Endothelial cell of umbilical vein (primary cell): ENCODE results near the gene STRN3. TPM values are rescaled to one million over a fixed set of nuclear protein-coding genes. Genes with fewer than 3 reads are reported as not detected.

ENCODE experiments used
- BruUV-seq: library from RNA; stranded (reverse); fragments of 400-500 nt; replicated peaks from 2 replicates; lab custom pipeline; 2021; lab: Mats Ljungman, UMichigan
- CTCF ChIA-PET: fragments of 300-600, 350-600 bp; sonication (Branson Sonifier 250); formaldehyde crosslinking; loops from one replicate; lab custom pipeline; 2021; ENCODE audit warnings: antibody characterized with exemption, inconsistent platforms; lab: Charles Lee
- POLR2A ChIA-PET: fragments of 300-600, 350-600 bp; sonication (Branson Sonifier 250); formaldehyde crosslinking; loops from one replicate; lab custom pipeline; 2021; ENCODE audit warnings: antibody characterized with exemption, inconsistent platforms; lab: Charles Lee
- DNase-seq: peaks from one replicate; pipeline ENCODE4 v3.0.0-alpha.2; 2011; ENCODE audit warnings: low read depth, low spot score
- FAIRE-seq: peaks from 2 replicates; lab custom pipeline; 2011; peaks lifted over from hg19 to GRCh38; lab: Jason Lieb, UNC
- H2AFZ ChIP-seq: 2 replicates; pipeline ENCODE4 v1.6.0; 2012; ENCODE audit warnings: low read depth, low read length, control low read depth, inconsistent platforms
- H3K27ac ChIP-seq: 2 replicates; pipeline ENCODE4 v1.5.1; 2011; ENCODE audit warnings: low read depth, mild to moderate bottlenecking, control low read depth, low read length, moderate library complexity; ENCODE audit not compliant: insufficient read depth
- H3K27me3 ChIP-seq, 2 experiments: 2 replicates each; pipeline versions ENCODE4 v1.6.0 to v1.6.1; 2011; ENCODE audit warnings: low read length in 2 of 2, mixed read lengths in 1 of 2; ENCODE audit not compliant: control insufficient read depth in 2 of 2, insufficient read depth in 2 of 2
- H3K36me3 ChIP-seq, 2 experiments: 2 replicates in 1 of 2; 3 replicates in 1 of 2; pipeline ENCODE4 v1.5.1; 2011; ENCODE audit warnings: low read length in 2 of 2, mild to moderate bottlenecking in 1 of 2, moderate library complexity in 1 of 2; ENCODE audit not compliant: control insufficient read depth in 2 of 2, insufficient read depth in 2 of 2; ENCODE audit errors: extremely low read depth in 1 of 2
- H3K4me1 ChIP-seq: 3 replicates; pipeline ENCODE4 v1.5.1; 2011; ENCODE audit warnings: mild to moderate bottlenecking, low read length; ENCODE audit not compliant: control insufficient read depth, insufficient read depth; ENCODE audit errors: extremely low read depth
- H3K4me2 ChIP-seq: 2 replicates; pipeline ENCODE4 v1.6.1; 2011; ENCODE audit warnings: low read length, control low read depth, mixed read lengths; ENCODE audit not compliant: insufficient read depth
- H3K4me3 ChIP-seq, 3 experiments: fragments of 200-600 bp in 1 of 3; sonication (generic), shearing (Covaris generic) in 1 of 3; replicated peaks in 1 of 3; 2 replicates each; pipeline ENCODE4 v1.5.1; 2011 to 2016; ENCODE audit warnings: control low read depth in 3 of 3, low read length in 3 of 3, mild to moderate bottlenecking in 2 of 3, inconsistent platforms in 1 of 3, low read depth in 1 of 3, moderate library complexity in 1 of 3; ENCODE audit not compliant: insufficient read depth in 1 of 3
- H3K79me2 ChIP-seq: 2 replicates; pipeline ENCODE4 v1.6.0; 2012; ENCODE audit warnings: low read length, inconsistent platforms; ENCODE audit not compliant: control insufficient read depth, insufficient read depth
- H3K9ac ChIP-seq: replicated peaks from 2 replicates; pipeline ENCODE3; 2011; ENCODE audit warnings: low read length, control low read depth; ENCODE audit not compliant: insufficient read depth; ENCODE audit errors: extremely low read depth
- H3K9me1 ChIP-seq: replicated peaks from 3 replicates; pipeline ENCODE4 v1.6.0; 2011; ENCODE audit warnings: mild to moderate bottlenecking, low read length; ENCODE audit not compliant: control insufficient read depth, insufficient read depth; ENCODE audit errors: extremely low read depth
- H3K9me3 ChIP-seq: replicated peaks from 2 replicates; pipeline ENCODE4 v1.5.1; 2012; ENCODE audit warnings: low read length, inconsistent platforms; ENCODE audit not compliant: control insufficient read depth, insufficient read depth
- H4K20me1 ChIP-seq: replicated peaks from 2 replicates; pipeline ENCODE3; 2011; ENCODE audit warnings: mild to moderate bottlenecking, low read length; ENCODE audit not compliant: control insufficient read depth, insufficient read depth; ENCODE audit errors: extremely low read depth
- EZH2 ChIP-seq: IDR thresholded peaks from 2 replicates; pipeline ENCODE4 v1.6.1; 2012; ENCODE audit warnings: borderline replicate concordance, low read depth, mild to moderate bottlenecking, moderate library complexity, low read length, inconsistent platforms; ENCODE audit not compliant: severe bottlenecking
- FOS ChIP-seq: IDR thresholded peaks from 2 replicates; pipeline ENCODE4 v1.6.1; 2011; ENCODE audit warnings: mild to moderate bottlenecking, low read length, moderate library complexity, borderline replicate concordance; ENCODE audit not compliant: insufficient read depth
- GATA2 ChIP-seq: IDR thresholded peaks from 2 replicates; pipeline ENCODE4 v1.7.0; 2011; ENCODE audit warnings: low read depth, mild to moderate bottlenecking, moderate library complexity, mixed read lengths, low read length; ENCODE audit not compliant: insufficient read length, insufficient read depth
- JUN ChIP-seq: IDR thresholded peaks from 2 replicates; pipeline ENCODE4 v1.6.1; 2011; ENCODE audit warnings: borderline replicate concordance, low read depth; ENCODE audit not compliant: insufficient read length, insufficient read depth
- MAX ChIP-seq: IDR thresholded peaks from 2 replicates; pipeline ENCODE4 v1.6.1; 2011; ENCODE audit not compliant: insufficient read depth, insufficient read length
- MYC ChIP-seq: IDR thresholded peaks from one replicate; pipeline ENCODE4 v1.6.1; 2011; ENCODE audit warnings: mild to moderate bottlenecking, low read depth, low read length
- POLR2A ChIP-seq: IDR thresholded peaks from 2 replicates; pipeline ENCODE4 v1.6.1; 2012; ENCODE audit warnings: low read depth, mild to moderate bottlenecking, control low read depth, low read length
- POLR2AphosphoS5 ChIP-seq: IDR thresholded peaks from 2 replicates; pipeline ENCODE4 v1.6.1; 2012; ENCODE audit warnings: low read depth, mild to moderate bottlenecking, control low read depth, low read length, moderate library complexity; ENCODE audit not compliant: insufficient read depth
- dilution Hi-C: fragments of 300-500 bp; cut with MboI; formaldehyde crosslinking; loops from one replicate; pipeline ENCODE4 v1.15.0; 2019; ENCODE audit warnings: low sequenced_read_pairs; ENCODE audit not compliant: extremely low pct_ligation_motif_present
- intact Hi-C: fragments of 100-400 bp; cut with micrococcal nuclease; formaldehyde crosslinking; loops from one replicate; pipeline ENCODE4 v1.10.0; 2022
- polyA plus RNA-seq, 4 experiments: library from polyadenylated mRNA; depleted of rRNA in 3 of 4; stranded (reverse) in 3 of 4; unstranded in 1 of 4; fragments of >200 nt; gene quantifications; 2 replicates each; pipeline versions ENCODE4 v1.2.1 to v1.2.3, GENCODE V29; 2011 to 2012; ENCODE audit warnings: missing spikeins in 1 of 4
- total RNA-seq: library from RNA; stranded (reverse); gene quantifications from 2 replicates; pipeline ENCODE4 v1.2.3, GENCODE V29; 2021
- TF ChIP-seq, protein P1 (sequence below), 2 donors: IDR thresholded peaks; 1 replicate in 1 of 2; 2 replicates in 1 of 2; pipeline ENCODE4 v1.5.1; 2011; ENCODE audit warnings: low read length in 2 of 2, mild to moderate bottlenecking in 2 of 2, moderate library complexity in 2 of 2, control low read depth in 1 of 2, inconsistent platforms in 1 of 2, low read depth in 1 of 2; ENCODE audit not compliant: insufficient read depth in 1 of 2; ENCODE audit errors: extremely low read depth in 1 of 2

The STRN3 gene
- total and polyA plus RNA-seq, 2 donors (not counting 3 experiments of a cell fraction or from before 2014, with no cell fraction given) = 8.4 to 35.1 TPM

GRCh38 chr14:30849983-30850382 lies 176.2 kb downstream of the STRN3 start:
- no peak for FAIRE-seq
- ChIA-PET CTCF (no interaction called here), POLR2A (no interaction called here)
- Histone ChIP-seq H3K27me3 (peaks cover 3 to 11% of the 10 kb centered on the region in 2 experiments), H3K9me3 (no peaks in the 10 kb centered on the region), H3K9ac (no peak overlapping the region), H4K20me1 (no peaks in the 10 kb centered on the region), H3K4me1 (no peaks in the 10 kb centered on the region), H3K27ac (no peak overlapping the region), H3K4me2 (no peak overlapping the region), H3K36me3 (no peaks in the 10 kb centered on the region), H3K4me3 (no peak overlapping the region), H2AFZ (no peak overlapping the region), H3K9me1 (no peaks in the 10 kb centered on the region), H3K79me2 (no peaks in the 10 kb centered on the region)
- intact Hi-C loops = no loop called here
- no peak for DNase-seq
- no TSS peak for BruUV-seq
- TF ChIP-seq MAX (no peak), MYC (no peak), POLR2AphosphoS5 (no peak), FOS (no peak), EZH2 (no peak), JUN (no peak), POLR2A (no peak), GATA2 (no peak)
- TF ChIP-seq, protein P1, sequence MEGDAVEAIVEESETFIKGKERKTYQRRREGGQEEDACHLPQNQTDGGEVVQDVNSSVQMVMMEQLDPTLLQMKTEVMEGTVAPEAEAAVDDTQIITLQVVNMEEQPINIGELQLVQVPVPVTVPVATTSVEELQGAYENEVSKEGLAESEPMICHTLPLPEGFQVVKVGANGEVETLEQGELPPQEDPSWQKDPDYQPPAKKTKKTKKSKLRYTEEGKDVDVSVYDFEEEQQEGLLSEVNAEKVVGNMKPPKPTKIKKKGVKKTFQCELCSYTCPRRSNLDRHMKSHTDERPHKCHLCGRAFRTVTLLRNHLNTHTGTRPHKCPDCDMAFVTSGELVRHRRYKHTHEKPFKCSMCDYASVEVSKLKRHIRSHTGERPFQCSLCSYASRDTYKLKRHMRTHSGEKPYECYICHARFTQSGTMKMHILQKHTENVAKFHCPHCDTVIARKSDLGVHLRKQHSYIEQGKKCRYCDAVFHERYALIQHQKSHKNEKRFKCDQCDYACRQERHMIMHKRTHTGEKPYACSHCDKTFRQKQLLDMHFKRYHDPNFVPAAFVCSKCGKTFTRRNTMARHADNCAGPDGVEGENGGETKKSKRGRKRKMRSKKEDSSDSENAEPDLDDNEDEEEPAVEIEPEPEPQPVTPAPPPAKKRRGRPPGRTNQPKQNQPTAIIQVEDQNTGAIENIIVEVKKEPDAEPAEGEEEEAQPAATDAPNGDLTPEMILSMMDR (IDR thresholded peaks at IDR 0.05; ENCODE audit: extremely low read depth in 1 of 2, insufficient read depth in 1 of 2, low read depth in 1 of 2, low read length in 2 of 2) = no peak
- dilution Hi-C loops = no loop called here
